Measurements from ENCODE around the gene HES5. TPM values are rescaled to one million over a fixed set of nuclear protein-coding genes. Genes with fewer than 3 reads are reported as not detected.

Gene HES5
- total and polyA plus RNA-seq, 4 experiments from 2014 or later = not detected

DNA sequence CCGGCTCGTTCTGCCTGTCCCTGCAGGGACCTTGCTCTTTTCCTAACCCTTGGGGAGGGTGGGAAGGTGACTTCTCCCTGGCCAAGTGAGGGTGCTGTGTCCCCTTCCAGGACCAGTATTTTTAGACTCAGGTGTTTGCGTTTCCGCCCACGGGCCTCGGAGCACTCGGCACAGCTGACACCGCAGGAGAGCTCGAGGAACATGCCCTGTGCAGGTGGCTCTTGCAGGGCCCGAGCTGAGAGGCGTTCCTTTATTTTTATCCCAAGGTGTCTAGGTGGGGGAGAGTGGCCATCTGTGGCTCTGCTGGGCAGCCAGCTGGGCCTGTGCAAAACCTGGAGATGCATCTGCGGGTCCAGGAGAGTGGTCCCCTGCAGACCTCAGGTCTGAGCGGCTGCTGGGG, 38.0 kb downstream of the HES5 start:
- H3K4me1 Mint-ChIP-seq = peaks cover 9 to 31% (median 19%) of the 10 kb centered on the region in 4 donors
- CTCF ChIA-PET (ENCODE audit: partially characterized antibody) = no interaction called here
- no peak for DNase-seq
- intact Hi-C loops (cut with micrococcal nuclease) = no loop called here
- H3K9me3 Mint-ChIP-seq = peaks cover 2 to 13% (median 9%) of the 10 kb centered on the region in 8 donors
- Histone ChIP-seq H3K4me3 (ENCODE audit: low read length in 2 of 2) (no peak overlapping the region), H3K27me3 (ENCODE audit: insufficient read depth, low read length) (no peaks in the 10 kb centered on the region), H3K4me1 (ENCODE audit: insufficient read depth, low read length) (peaks cover 18% of the 10 kb centered on the region), H3K27ac (ENCODE audit: low read depth, low read length) (no peak overlapping the region), H3K9me3 (ENCODE audit: control insufficient read depth in 1 of 2, low read length in 2 of 2) (no peaks in the 10 kb centered on the region), H3K36me3 (ENCODE audit: insufficient read depth, low read length) (no peaks in the 10 kb centered on the region)
- H3K36me3 Mint-ChIP-seq = peaks cover 17 to 20% of the 10 kb centered on the region in 2 donors
- no peak overlapping the region for H3K4me3 Mint-ChIP-seq
- POLR2A ChIA-PET (ENCODE audit: partially characterized antibody) = interaction anchor here (1.6 kb wide), 1 partner anchor 55 kb away, joined by 4 read pairs; no protein-coding TSS in a partner anchor
- no peaks in the 10 kb centered on the region for H3K27me3 Mint-ChIP-seq
- no peak overlapping the region for H3K27ac Mint-ChIP-seq

DNA sequence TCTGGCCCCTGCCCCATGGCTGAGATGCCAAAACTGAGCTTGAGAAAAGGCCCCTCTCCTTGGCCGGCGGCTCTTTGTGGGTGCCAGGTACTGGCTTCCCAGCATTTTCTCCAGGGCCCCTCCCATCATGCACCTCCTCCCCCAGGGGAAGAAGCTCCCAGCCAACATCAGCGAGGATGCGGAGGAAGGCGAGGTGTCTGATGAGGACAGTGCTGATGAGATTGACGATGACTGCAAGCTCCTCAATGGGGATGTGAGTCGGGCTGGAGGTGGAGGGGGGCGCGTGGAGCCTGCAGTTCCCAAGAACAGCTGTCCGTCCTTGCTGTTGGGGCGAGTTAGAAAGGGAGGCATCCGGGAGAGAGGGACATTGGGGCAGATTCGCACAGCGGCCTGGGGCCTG, 40.4 kb downstream of the HES5 start:
- H3K4me3 ChIP-seq (ENCODE audit: low read length in 2 of 2) = no peak overlapping the region
- POLR2A ChIA-PET (ENCODE audit: partially characterized antibody) = no interaction called here
- peaks cover 6 to 19% (median 11%) of the 10 kb centered on the region in 4 donors for H3K4me1 Mint-ChIP-seq
- CTCF ChIA-PET (ENCODE audit: partially characterized antibody) = no interaction called here
- no peaks in the 10 kb centered on the region for H3K27me3 ChIP-seq (ENCODE audit: insufficient read depth, low read length)
- intact Hi-C loops (cut with micrococcal nuclease) = no loop called here
- H3K27me3 Mint-ChIP-seq = no peaks in the 10 kb centered on the region
- H3K36me3 Mint-ChIP-seq = peaks cover 17 to 24% of the 10 kb centered on the region in 2 donors
- no peaks in the 10 kb centered on the region for H3K9me3 ChIP-seq (ENCODE audit: control insufficient read depth in 1 of 2, low read length in 2 of 2)
- H3K4me3 Mint-ChIP-seq = no peak overlapping the region
- H3K4me1 ChIP-seq (ENCODE audit: insufficient read depth, low read length) = peaks cover 10% of the 10 kb centered on the region
- H3K9me3 Mint-ChIP-seq = peaks cover 2 to 13% (median 9%) of the 10 kb centered on the region in 8 donors
- no peaks in the 10 kb centered on the region for H3K36me3 ChIP-seq (ENCODE audit: insufficient read depth, low read length)
- H3K27ac ChIP-seq (ENCODE audit: low read depth, low read length) = no peak overlapping the region
- H3K27ac Mint-ChIP-seq = peak overlapping the region in 1 of 7 donors; percentile 36
- no peak for DNase-seq

DNA sequence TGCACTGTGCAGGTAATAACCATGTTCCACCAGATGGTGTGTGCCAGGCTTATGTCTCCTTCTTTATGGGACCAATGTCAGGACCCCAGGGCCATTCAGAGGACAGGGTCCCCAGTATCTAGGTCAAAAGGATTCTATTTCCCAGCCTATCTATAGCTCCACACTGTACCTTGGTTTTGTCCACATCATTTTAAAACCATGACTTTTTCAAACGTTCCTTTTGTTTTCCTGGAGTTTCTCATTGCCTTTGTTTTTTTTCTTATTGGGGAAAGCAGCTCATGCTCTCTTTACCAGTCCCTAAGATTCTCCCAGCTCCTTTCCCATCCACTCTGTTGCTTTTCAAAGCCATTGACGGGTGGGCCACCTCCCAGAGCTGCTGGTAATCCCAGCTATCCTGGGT, 41.4 kb downstream of the HES5 start:
- no peaks in the 10 kb centered on the region for H3K27me3 ChIP-seq (ENCODE audit: insufficient read depth, low read length)
- ChIA-PET POLR2A (ENCODE audit: partially characterized antibody) (no interaction called here), CTCF (ENCODE audit: partially characterized antibody) (no interaction called here)
- Mint-ChIP-seq H3K27me3 (no peaks in the 10 kb centered on the region), H3K36me3 (peaks cover 17 to 24% of the 10 kb centered on the region in 2 donors), H3K27ac (peak overlapping the region in 1 of 7 donors; percentile 63), H3K4me1 (peaks cover 5 to 17% (median 8%) of the 10 kb centered on the region in 4 donors), H3K4me3 (no peak overlapping the region), H3K9me3 (peaks cover 2 to 13% (median 9%) of the 10 kb centered on the region in 8 donors)
- DNase-seq = no peak
- no peaks in the 10 kb centered on the region for H3K36me3 ChIP-seq (ENCODE audit: insufficient read depth, low read length)
- H3K4me1 ChIP-seq (ENCODE audit: insufficient read depth, low read length) = peaks cover 2% of the 10 kb centered on the region
- no peak overlapping the region for H3K27ac ChIP-seq (ENCODE audit: low read depth, low read length)
- H3K9me3 ChIP-seq (ENCODE audit: control insufficient read depth in 1 of 2, low read length in 2 of 2) = no peaks in the 10 kb centered on the region
- intact Hi-C loops (cut with micrococcal nuclease) = no loop called here
- H3K4me3 ChIP-seq (ENCODE audit: low read length in 2 of 2) = no peak overlapping the region

DNA sequence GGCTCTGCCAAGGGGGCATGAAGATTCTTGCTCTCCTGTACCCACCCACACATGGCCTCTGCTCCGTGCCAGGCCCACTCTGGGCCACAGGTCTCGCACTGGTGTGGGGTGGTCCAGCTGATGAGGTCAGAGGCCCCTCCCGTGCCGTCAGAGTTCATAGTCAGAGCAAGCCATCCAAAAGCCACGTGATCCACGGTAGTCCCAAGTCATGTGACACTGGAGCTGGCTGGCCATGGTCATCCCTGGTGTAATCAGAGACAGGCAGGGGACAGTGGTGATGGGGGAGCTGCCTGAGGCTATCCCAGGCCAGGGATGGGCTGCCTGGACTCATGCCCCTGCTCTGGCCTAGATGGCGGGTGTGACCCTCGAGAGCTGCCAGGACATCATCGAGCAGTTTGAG, 43.5 kb downstream of the HES5 start:
- H3K4me3 ChIP-seq (ENCODE audit: low read length in 2 of 2) = no peak overlapping the region

DNA sequence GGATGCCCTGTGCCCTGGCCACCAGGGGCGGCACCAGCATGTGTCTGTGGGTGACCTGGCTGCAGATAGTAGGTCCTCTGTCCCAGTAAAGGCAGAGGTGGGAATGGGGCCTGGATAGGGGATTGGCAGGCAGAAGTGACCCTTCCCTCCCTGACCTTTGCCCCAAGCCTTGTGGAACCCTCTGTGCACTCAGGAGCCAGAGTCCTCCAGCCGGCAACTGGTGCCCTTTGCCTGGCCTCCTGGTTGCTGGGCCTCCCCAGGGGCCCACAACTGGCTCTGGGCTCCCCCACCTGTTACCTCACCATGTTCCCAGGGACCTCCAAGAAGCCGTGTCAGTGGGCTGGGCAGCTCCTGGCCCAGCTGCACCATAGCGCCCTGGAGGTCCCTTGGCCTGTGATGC, 44.0 kb downstream of the HES5 start:
- H3K4me1 Mint-ChIP-seq = peaks cover 2 to 5% (median 4%) of the 10 kb centered on the region in 4 donors
- intact Hi-C loops (cut with micrococcal nuclease) = no loop called here
- POLR2A ChIA-PET (ENCODE audit: partially characterized antibody) = no interaction called here
- no peak overlapping the region for H3K27ac Mint-ChIP-seq
- Histone ChIP-seq H3K36me3 (ENCODE audit: insufficient read depth, low read length) (no peaks in the 10 kb centered on the region), H3K27me3 (ENCODE audit: insufficient read depth, low read length) (no peaks in the 10 kb centered on the region), H3K9me3 (ENCODE audit: control insufficient read depth in 1 of 2, low read length in 2 of 2) (no peaks in the 10 kb centered on the region), H3K4me3 (ENCODE audit: low read length in 2 of 2) (no peak overlapping the region), H3K4me1 (ENCODE audit: insufficient read depth, low read length) (no peaks in the 10 kb centered on the region), H3K27ac (ENCODE audit: low read depth, low read length) (no peak overlapping the region)
- H3K36me3 Mint-ChIP-seq = peaks cover 17 to 20% of the 10 kb centered on the region in 2 donors
- no peak overlapping the region for H3K4me3 Mint-ChIP-seq
- no peak for DNase-seq
- H3K27me3 Mint-ChIP-seq = no peaks in the 10 kb centered on the region
- CTCF ChIA-PET (ENCODE audit: partially characterized antibody) = no interaction called here
- H3K9me3 Mint-ChIP-seq = peaks cover 2 to 13% (median 9%) of the 10 kb centered on the region in 8 donors

More for the DNA sequence above, 43.5 kb downstream of the HES5 start:
- Histone ChIP-seq H3K9me3 (ENCODE audit: control insufficient read depth in 1 of 2, low read length in 2 of 2) (no peaks in the 10 kb centered on the region), H3K36me3 (ENCODE audit: insufficient read depth, low read length) (no peaks in the 10 kb centered on the region), H3K27me3 (ENCODE audit: insufficient read depth, low read length) (no peaks in the 10 kb centered on the region), H3K4me1 (ENCODE audit: insufficient read depth, low read length) (no peaks in the 10 kb centered on the region), H3K27ac (ENCODE audit: low read depth, low read length) (no peak overlapping the region)
- intact Hi-C loops (cut with micrococcal nuclease) = no loop called here
- H3K27ac Mint-ChIP-seq = no peak overlapping the region
- no peaks in the 10 kb centered on the region for H3K27me3 Mint-ChIP-seq
- CTCF ChIA-PET (ENCODE audit: partially characterized antibody) = no interaction called here
- no peak overlapping the region for H3K4me3 Mint-ChIP-seq
- H3K4me1 Mint-ChIP-seq = peaks cover 2 to 7% (median 5%) of the 10 kb centered on the region in 4 donors
- H3K36me3 Mint-ChIP-seq = peaks cover 17 to 24% of the 10 kb centered on the region in 2 donors
- DNase-seq = no peak
- H3K9me3 Mint-ChIP-seq = peaks cover 2 to 13% (median 9%) of the 10 kb centered on the region in 8 donors
- POLR2A ChIA-PET (ENCODE audit: partially characterized antibody) = no interaction called here

DNA sequence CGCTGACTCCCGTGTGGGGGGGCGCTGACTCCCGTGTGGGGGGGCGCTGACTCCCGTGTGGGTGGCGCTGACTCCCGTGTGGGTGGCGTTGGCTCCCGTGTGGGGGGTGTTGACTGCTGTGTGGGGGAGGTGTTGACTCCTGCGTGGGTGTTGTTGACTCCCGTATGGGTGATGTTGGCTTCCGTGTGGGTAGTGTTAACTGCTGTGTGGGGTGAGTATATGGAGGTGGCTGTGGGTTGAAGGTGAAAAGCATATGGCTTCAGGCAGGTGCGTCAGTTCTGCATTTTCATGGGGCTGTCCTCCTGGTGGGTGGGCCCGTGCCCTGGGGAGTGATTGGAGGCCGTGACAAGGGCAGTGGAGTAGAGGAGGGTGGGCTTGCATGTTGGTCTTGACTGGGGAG, 46.1 kb downstream of the HES5 start:
- peak overlapping the region in 1 of 7 donors; percentile 56 for H3K27ac Mint-ChIP-seq
- Histone ChIP-seq H3K27ac (ENCODE audit: low read depth, low read length) (no peak overlapping the region), H3K4me1 (ENCODE audit: insufficient read depth, low read length) (no peaks in the 10 kb centered on the region), H3K9me3 (ENCODE audit: control insufficient read depth in 1 of 2, low read length in 2 of 2) (no peaks in the 10 kb centered on the region), H3K4me3 (ENCODE audit: low read length in 2 of 2) (no peak overlapping the region), H3K27me3 (ENCODE audit: insufficient read depth, low read length) (no peaks in the 10 kb centered on the region), H3K36me3 (ENCODE audit: insufficient read depth, low read length) (no peaks in the 10 kb centered on the region)
- peaks cover 15 to 17% of the 10 kb centered on the region in 2 donors for H3K36me3 Mint-ChIP-seq
- peaks cover 2 to 5% (median 4%) of the 10 kb centered on the region in 4 donors for H3K4me1 Mint-ChIP-seq
- ChIA-PET CTCF (ENCODE audit: partially characterized antibody) (no interaction called here), POLR2A (ENCODE audit: partially characterized antibody) (no interaction called here)
- H3K9me3 Mint-ChIP-seq = peaks cover 2 to 12% (median 7%) of the 10 kb centered on the region in 8 donors
- intact Hi-C loops (cut with micrococcal nuclease) = no loop called here
- H3K4me3 Mint-ChIP-seq = no peak overlapping the region
- no peaks in the 10 kb centered on the region for H3K27me3 Mint-ChIP-seq
- no peak for DNase-seq

DNA sequence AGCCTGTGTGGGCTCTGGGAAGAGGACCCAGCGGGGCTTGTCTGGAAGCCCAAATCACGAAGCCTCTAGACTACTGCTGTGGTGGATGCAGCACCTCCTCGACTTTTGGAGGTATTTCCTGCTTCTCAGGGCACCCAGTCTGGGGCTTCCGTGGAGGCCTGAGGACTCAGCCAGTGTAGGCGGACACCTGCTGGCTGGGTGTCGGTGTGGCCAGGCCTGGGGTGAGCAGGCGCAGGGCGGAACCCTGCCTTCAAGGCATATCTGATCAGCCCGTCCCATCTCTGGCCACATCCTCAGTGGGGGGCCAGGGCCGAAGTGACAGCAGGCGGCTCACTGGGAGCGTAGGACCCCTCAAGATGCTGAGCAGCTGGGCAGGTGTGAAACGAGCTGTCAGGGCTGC, 47.0 kb downstream of the HES5 start:
- Mint-ChIP-seq H3K4me3 (no peak overlapping the region), H3K9me3 (peaks cover 0 to 5% (median 1%) of the 10 kb centered on the region in 8 donors), H3K36me3 (peaks cover 6 to 10% of the 10 kb centered on the region in 2 donors), H3K27ac (no peak overlapping the region), H3K4me1 (peaks cover 2 to 5% (median 4%) of the 10 kb centered on the region in 4 donors), H3K27me3 (no peaks in the 10 kb centered on the region)
- ChIA-PET CTCF (ENCODE audit: partially characterized antibody) (no interaction called here), POLR2A (ENCODE audit: partially characterized antibody) (no interaction called here)
- Histone ChIP-seq H3K4me1 (ENCODE audit: insufficient read depth, low read length) (no peaks in the 10 kb centered on the region), H3K36me3 (ENCODE audit: insufficient read depth, low read length) (no peaks in the 10 kb centered on the region), H3K27ac (ENCODE audit: low read depth, low read length) (no peak overlapping the region), H3K27me3 (ENCODE audit: insufficient read depth, low read length) (no peaks in the 10 kb centered on the region), H3K9me3 (ENCODE audit: control insufficient read depth in 1 of 2, low read length in 2 of 2) (no peaks in the 10 kb centered on the region), H3K4me3 (ENCODE audit: low read length in 2 of 2) (no peak overlapping the region)
- no peak for DNase-seq
- intact Hi-C loops (cut with micrococcal nuclease) = no loop called here

DNA sequence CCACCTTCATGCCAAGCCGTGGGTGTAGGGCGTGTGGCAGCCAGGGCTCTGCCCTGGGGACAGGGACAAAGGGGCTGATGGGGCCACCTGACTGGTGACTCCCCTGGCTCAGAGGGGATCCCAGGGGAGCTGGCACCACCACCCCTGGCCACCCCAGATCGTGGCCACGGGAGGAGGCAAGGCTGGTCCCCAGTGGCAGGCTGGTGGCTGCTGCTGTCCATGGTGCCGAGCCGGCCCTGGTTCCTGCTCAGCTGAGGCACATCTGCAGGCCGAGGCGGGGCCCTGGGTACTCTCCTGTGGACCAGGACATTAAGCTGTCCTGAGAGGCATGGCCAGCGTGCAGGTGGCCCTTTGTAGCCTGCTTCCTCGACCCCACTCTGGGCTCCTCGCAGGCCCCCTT, 47.5 kb downstream of the HES5 start:
- Histone ChIP-seq H3K4me3 (ENCODE audit: low read length in 2 of 2) (no peak overlapping the region), H3K27me3 (ENCODE audit: insufficient read depth, low read length) (no peaks in the 10 kb centered on the region), H3K27ac (ENCODE audit: low read depth, low read length) (no peak overlapping the region), H3K36me3 (ENCODE audit: insufficient read depth, low read length) (no peaks in the 10 kb centered on the region), H3K4me1 (ENCODE audit: insufficient read depth, low read length) (no peaks in the 10 kb centered on the region), H3K9me3 (ENCODE audit: control insufficient read depth in 1 of 2, low read length in 2 of 2) (no peaks in the 10 kb centered on the region)
- intact Hi-C loops (cut with micrococcal nuclease) = no loop called here
- Mint-ChIP-seq H3K4me3 (no peak overlapping the region), H3K4me1 (peaks cover 2 to 5% (median 4%) of the 10 kb centered on the region in 4 donors), H3K27ac (no peak overlapping the region), H3K9me3 (peaks cover 0 to 3% (median 0%) of the 10 kb centered on the region in 8 donors), H3K27me3 (no peaks in the 10 kb centered on the region), H3K36me3 (peaks cover 1 to 5% of the 10 kb centered on the region in 2 donors)
- no peak for DNase-seq
- POLR2A ChIA-PET (ENCODE audit: partially characterized antibody) = no interaction called here
- CTCF ChIA-PET (ENCODE audit: partially characterized antibody) = no interaction called here

All from CD4-positive, alpha-beta memory T cell (primary cell).